Bronchus fibroblast of lung (primary cell): ENCODE results near the gene NCMAP. TPM values are rescaled to one million over a fixed set of nuclear protein-coding genes. Genes with fewer than 3 reads are reported as not detected.

Experiments used
- total RNA-seq: library from RNA; depleted of rRNA; stranded (reverse); fragments of >200 nt; gene quantifications from 2 replicates; pipeline ENCODE4 v1.2.3, GENCODE V29; 2015

Gene NCMAP
- not detected in 2 replicates for total RNA-seq

GRCh38 chr1:24555591-24556413, at the start of gene NCMAP:
Gene NCMAP, plus strand, starts transcription at chr1:24556087. Its CDS starts 39,344 bp downstream, at chr1:24595431.

DNA sequence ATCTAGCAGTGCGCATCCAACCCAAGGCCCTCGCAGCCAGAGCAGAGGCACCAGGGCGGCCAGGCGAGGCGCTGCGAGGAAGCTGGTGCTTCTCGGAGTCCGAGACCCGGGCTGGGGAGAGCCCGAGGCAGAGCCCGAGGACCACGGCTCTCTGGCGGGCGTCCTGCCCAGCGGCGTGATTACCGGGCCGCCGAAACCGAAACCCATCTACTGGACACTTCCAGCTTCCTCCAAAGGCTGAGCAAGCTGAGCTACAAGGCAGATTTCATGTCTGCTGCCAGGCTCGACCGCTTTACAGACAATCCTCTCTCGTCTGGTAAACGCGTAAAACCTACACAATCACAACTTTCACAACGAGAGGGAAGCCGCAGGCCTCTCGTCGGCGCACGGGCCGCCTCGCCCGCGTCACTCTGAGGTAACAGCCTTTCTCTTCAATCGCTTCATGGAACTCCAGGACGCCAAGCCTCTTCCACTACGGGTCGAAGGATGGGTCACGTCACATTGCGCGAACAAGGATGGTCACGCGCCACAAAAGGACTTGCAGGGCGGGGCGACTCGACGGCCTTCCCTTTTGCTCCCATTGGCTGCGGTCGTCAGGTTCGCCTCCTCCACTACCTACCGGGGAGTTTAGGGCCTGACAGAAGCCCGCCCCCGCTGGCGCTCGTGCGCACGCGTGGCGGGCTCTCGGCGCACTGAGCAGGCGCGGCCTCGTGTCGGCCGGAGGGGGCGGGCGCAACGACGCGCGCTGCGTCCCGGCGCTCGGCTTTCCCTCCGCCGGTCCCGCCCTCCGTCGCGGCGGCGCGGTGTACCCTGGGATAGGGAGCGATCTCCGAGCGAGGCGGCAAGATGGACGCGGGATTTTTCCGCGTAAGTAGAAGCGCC, 86.8 kb downstream of the NCMAP start, which contains the start of gene SRRM1:
TSS of gene SRRM1 (plus strand) at position 822 of the 882 bp plus-strand sequence. CDS start at position 847, 25 bp downstream.

Other genes with a start within 250 kb of the NCMAP start
- gene GRHL3, start 236.7 kb upstream of the NCMAP start, total RNA-seq, result 0.17 TPM in 1 of 2 replicates, not detected in the other
- gene STPG1, start 142.3 kb upstream of the NCMAP start, total RNA-seq, result 6.7 and 8.2 TPM in 2 replicates
- gene NIPAL3, start 140.3 kb upstream of the NCMAP start, total RNA-seq, result 38.9 and 39.7 TPM in 2 replicates
- 4.2 and 4.9 TPM in 2 replicates for gene RCAN3, start 53.3 kb upstream of the NCMAP start, total RNA-seq
- 40.4 and 50.1 TPM in 2 replicates for gene SRRM1, start 87.2 kb downstream of the NCMAP start, total RNA-seq
- 241 and 282 TPM in 2 replicates for gene CLIC4, start 189.4 kb downstream of the NCMAP start, total RNA-seq